ENCODE data around the gene BAK1. TPM values are rescaled to one million over a fixed set of nuclear protein-coding genes. Genes with fewer than 3 reads are reported as not detected.
"Not testable (repeated sequence)": the region's sequence is repeated elsewhere in the genome, so short reads cannot be mapped to it uniquely, and the experiment has no call there.

BAK1 gene
- total RNA-seq, 2 donors from 2014 or later: 101 to 103 TPM

DNA sequence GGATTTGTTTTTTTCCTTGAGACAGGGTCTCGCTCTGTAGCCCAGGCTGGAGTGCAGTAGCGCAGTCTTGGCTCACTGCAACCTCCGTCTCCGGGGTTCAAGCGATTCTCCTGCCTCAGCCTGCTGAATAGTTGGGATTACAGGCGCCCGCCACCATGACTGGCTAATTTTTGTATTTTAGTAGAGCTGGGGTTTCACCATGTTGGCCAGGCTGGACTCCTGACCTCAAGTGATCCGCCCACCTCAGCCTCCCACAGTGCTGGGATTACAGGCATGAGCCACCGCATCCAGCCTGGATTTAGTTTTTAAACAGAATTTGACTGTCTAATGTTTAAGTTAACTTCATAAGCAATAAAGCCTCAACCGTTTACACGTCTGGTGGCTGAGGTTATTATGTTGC, 34.8 kb downstream of the BAK1 start:
- H3K36me3 Mint-ChIP-seq; H3K27me3 Mint-ChIP-seq; DNase-seq (ENCODE audit: low spot score); H3K27ac Mint-ChIP-seq; H3K9me3 Mint-ChIP-seq; H3K4me3 Mint-ChIP-seq; ATAC-seq: not testable (repeated sequence)
- H3K4me1 Mint-ChIP-seq (ENCODE audit: low read depth in 2 of 2): peaks cover 22 to 26% of the 10 kb centered on the region in 2 donors

- DNase-seq (ENCODE audit: low spot score): no peak
- ATAC-seq: no peak
- no peak overlapping the region for H3K4me3 Mint-ChIP-seq
- no peaks in the 10 kb centered on the region for H3K36me3 Mint-ChIP-seq
- no peaks in the 10 kb centered on the region for H3K9me3 Mint-ChIP-seq
- no peak overlapping the region for H3K27ac Mint-ChIP-seq
- no peaks in the 10 kb centered on the region for H3K27me3 Mint-ChIP-seq
- peaks cover 11 to 13% of the 10 kb centered on the region in 2 donors for H3K4me1 Mint-ChIP-seq (ENCODE audit: low read depth in 2 of 2)
Measured at GRCh38 chr6:33543116-33543515, 37.0 kb downstream of the BAK1 start.

DNA sequence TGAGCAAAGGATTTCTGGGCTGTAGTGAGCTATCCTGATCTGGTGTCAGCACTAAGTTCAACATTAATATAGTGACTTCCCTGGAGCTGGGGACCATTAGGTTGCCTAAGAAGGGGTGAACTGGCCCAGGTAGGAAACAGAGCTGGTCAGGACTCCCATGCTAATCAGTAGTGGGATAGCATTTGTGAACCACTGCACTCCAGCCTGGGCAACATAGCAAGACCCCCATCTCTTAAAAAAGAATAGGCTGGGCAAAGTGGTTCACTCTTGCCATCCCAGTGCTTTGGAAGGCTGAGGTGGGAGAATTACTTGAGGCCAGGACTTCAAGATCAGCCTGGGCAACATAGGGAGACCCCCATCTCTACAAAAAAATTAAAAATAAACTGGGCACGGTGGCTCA, 39.3 kb downstream of the BAK1 start:
- H3K4me1 Mint-ChIP-seq (ENCODE audit: low read depth in 2 of 2): peaks cover 8 to 14% of the 10 kb centered on the region in 2 donors
- H3K9me3 Mint-ChIP-seq: no peaks in the 10 kb centered on the region
- no peak for ATAC-seq
- H3K27ac Mint-ChIP-seq: no peak overlapping the region
- H3K27me3 Mint-ChIP-seq: no peaks in the 10 kb centered on the region
- DNase-seq (ENCODE audit: low spot score): no peak
- no peak overlapping the region for H3K4me3 Mint-ChIP-seq
- no peaks in the 10 kb centered on the region for H3K36me3 Mint-ChIP-seq

GRCh38 chr6:33534702-33535101, 45.4 kb downstream of the BAK1 start:
- Mint-ChIP-seq H3K4me3 (peak overlapping the region; percentile 87), H3K9me3 (no peaks in the 10 kb centered on the region), H3K36me3 (no peaks in the 10 kb centered on the region), H3K4me1 (ENCODE audit: low read depth in 2 of 2) (peaks cover 11 to 30% of the 10 kb centered on the region in 2 donors), H3K27ac (peak overlapping the region; percentile 82 to 86), H3K27me3 (no peaks in the 10 kb centered on the region)
- DNase-seq (ENCODE audit: low spot score): no peak
- no peak for ATAC-seq

GRCh38 chr6:33533163-33533869, 46.8 kb downstream of the BAK1 start:
- peaks cover 11 to 30% of the 10 kb centered on the region in 2 donors for H3K4me1 Mint-ChIP-seq (ENCODE audit: low read depth in 2 of 2)

DNA sequence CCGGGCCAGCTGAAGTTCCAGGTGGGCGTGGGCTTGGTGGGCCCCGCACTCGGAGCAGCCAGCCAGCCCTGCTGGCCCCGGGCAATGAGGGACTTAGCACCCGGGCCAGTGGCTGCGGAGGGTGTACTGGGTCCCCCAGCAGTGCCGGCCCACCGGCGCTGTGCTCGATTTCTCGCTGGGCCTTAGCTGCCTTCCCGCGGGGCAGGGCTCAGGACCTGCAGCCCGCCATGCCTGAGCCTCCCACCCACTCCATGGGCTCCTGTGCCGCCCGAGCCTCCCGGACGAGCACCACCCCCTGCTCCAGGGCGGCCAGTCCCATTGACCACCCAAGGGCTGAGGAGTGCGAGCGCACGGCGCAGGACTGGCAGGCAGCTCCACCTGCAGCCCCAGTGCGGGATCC, 47.6 kb downstream of the BAK1 start:
- H3K9me3 Mint-ChIP-seq, ATAC-seq, H3K4me3 Mint-ChIP-seq, H3K27me3 Mint-ChIP-seq, H3K36me3 Mint-ChIP-seq: not testable (repeated sequence)
- Mint-ChIP-seq H3K4me1 (ENCODE audit: low read depth in 2 of 2) (peaks cover 11 to 26% of the 10 kb centered on the region in 2 donors), H3K27ac (peak overlapping the region in 1 of 2 donors; percentile 82)
- peak; percentile 40 for DNase-seq (ENCODE audit: low spot score)

More at GRCh38 chr6:33533163-33533869, 46.8 kb downstream of the BAK1 start:
- Mint-ChIP-seq H3K27ac (peak overlapping the region; percentile 82 to 86), H3K4me3 (peak overlapping the region; percentile 87)
- not testable (repeated sequence) for H3K9me3 Mint-ChIP-seq, H3K27me3 Mint-ChIP-seq, H3K36me3 Mint-ChIP-seq
- ATAC-seq: peak; percentile 85 to 89
- peak; percentile 72 for DNase-seq (ENCODE audit: low spot score)

GRCh38 chr6:33530617-33531016, 49.5 kb downstream of the BAK1 start:
- peaks cover 11 to 21% of the 10 kb centered on the region in 2 donors for H3K4me1 Mint-ChIP-seq (ENCODE audit: low read depth in 2 of 2)
- H3K36me3 Mint-ChIP-seq, H3K27ac Mint-ChIP-seq: not testable (repeated sequence)

More at GRCh38 chr6:33530617-33531016, 49.5 kb downstream of the BAK1 start:
- not testable (repeated sequence) for H3K27me3 Mint-ChIP-seq; DNase-seq (ENCODE audit: low spot score); H3K4me3 Mint-ChIP-seq; ATAC-seq; H3K9me3 Mint-ChIP-seq

Other genes with a start within 250 kb of the BAK1 start
- gene KIFC1, start 188.5 kb downstream of the BAK1 start, total RNA-seq: 100 to 1,000 TPM in 1 of 2 donors, 10 to 100 TPM in 1; 52.9 to 115 TPM
- 10 to 100 TPM; 46.5 to 66.6 TPM for gene PHF1, start 169.3 kb downstream of the BAK1 start, total RNA-seq
- gene CUTA, start 162.2 kb downstream of the BAK1 start, total RNA-seq: 100 to 1,000 TPM; 106 to 156 TPM
- 10 to 100 TPM; 17.7 to 77.0 TPM for gene SYNGAP1, start 160.2 kb downstream of the BAK1 start, total RNA-seq
- gene ZBTB9, start 125.7 kb downstream of the BAK1 start, total RNA-seq: 10 to 100 TPM; 10.9 to 25.4 TPM
- gene ITPR3, start 41.0 kb upstream of the BAK1 start, total RNA-seq: 10 to 100 TPM; 27.6 to 77.6 TPM
- gene UQCC2, start 131.4 kb upstream of the BAK1 start, total RNA-seq: 10 to 100 TPM; 44.9 to 53.1 TPM
- not detected for gene IP6K3, start 166.6 kb upstream of the BAK1 start, total RNA-seq
- 10 to 100 TPM; 62.1 to 67.6 TPM for gene LEMD2, start 208.9 kb upstream of the BAK1 start, total RNA-seq
- gene MLN, start 223.7 kb upstream of the BAK1 start, total RNA-seq: not detected

All from natural killer cell treated with Interleukin-12 subunit alpha and Interleukin-12 subunit beta and Interleukin-15 and Interleukin-18, amount 100 ng/mL, for 72 hours (primary cell).